HFFc6 (cell line): ENCODE data around the gene LGALS16. TPM values are rescaled to one million over a fixed set of nuclear protein-coding genes. Genes with fewer than 3 reads are reported as not detected.

Source experiments
- DNase-seq: peaks from one replicate; pipeline ENCODE4 v3.0.0-alpha.2; 2018
- H3K27ac Mint-ChIP-seq: 2 replicates; pipeline ENCODE4 v1.8.0; 2020; ENCODE audit warnings: mild to moderate bottlenecking, mixed read lengths
- H3K27me3 Mint-ChIP-seq: 2 replicates; pipeline ENCODE4 v1.8.0; 2021; ENCODE audit warnings: mild to moderate bottlenecking, moderate library complexity, mixed read lengths; ENCODE audit not compliant: insufficient read depth
- H3K36me3 Mint-ChIP-seq: 2 replicates; pipeline ENCODE4 v1.8.0; 2021; ENCODE audit warnings: low read depth, mixed read lengths
- H3K4me1 Mint-ChIP-seq: 2 replicates; pipeline ENCODE4 v1.8.0; 2020; ENCODE audit warnings: low read depth, mixed read lengths
- H3K4me3 Mint-ChIP-seq: 2 replicates; pipeline ENCODE4 v1.8.0; 2020; ENCODE audit warnings: mild to moderate bottlenecking, moderate library complexity, mixed read lengths
- H3K9me3 Mint-ChIP-seq: 2 replicates; pipeline ENCODE4 v1.8.0; 2020; ENCODE audit warnings: mild to moderate bottlenecking, mixed read lengths
- total RNA-seq, 6 experiments: library from RNA; stranded (reverse); fragmentation: NEBNext Ultra II Directional; extraction: Animal tissue kit (Norgen Biotek cat#: 25700); gene quantifications; 2 replicates in 1 of 6; 3 replicates in 5 of 6; pipeline ENCODE4 v1.2.3, GENCODE V29; 2021
- TF ChIP-seq, protein P1 (sequence below): fragments of 200-600 bp; sonication (generic); IDR thresholded peaks from 2 replicates; pipeline ENCODE4 v1.5.0; 2021; ENCODE audit warnings: antibody characterized with exemption, mild to moderate bottlenecking

LGALS16 gene
- total RNA-seq, 6 experiments from 2014 or later, result not detected

DNA sequence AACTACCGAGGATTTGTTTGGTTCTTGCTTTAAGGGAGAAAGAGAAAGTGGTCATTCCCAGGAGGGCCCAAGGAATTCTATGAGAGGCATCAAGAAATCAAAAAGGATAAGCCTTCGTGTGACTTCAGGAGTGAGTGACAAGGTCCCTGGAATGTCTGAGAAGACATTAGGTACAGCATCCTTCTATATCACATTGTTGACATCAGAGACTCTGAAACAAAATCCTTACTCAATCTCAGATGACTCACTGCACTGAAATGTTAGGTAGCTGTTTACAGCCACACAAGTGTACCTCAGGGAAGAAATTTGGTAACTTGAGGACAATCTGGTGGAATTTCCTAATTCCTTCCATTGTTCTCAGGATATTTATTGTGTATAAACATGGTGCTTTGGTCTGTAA, 40.7 kb downstream of the LGALS16 start:
- peaks cover 5% of the 10 kb centered on the region for H3K27me3 Mint-ChIP-seq
- TF ChIP-seq, protein P1, sequence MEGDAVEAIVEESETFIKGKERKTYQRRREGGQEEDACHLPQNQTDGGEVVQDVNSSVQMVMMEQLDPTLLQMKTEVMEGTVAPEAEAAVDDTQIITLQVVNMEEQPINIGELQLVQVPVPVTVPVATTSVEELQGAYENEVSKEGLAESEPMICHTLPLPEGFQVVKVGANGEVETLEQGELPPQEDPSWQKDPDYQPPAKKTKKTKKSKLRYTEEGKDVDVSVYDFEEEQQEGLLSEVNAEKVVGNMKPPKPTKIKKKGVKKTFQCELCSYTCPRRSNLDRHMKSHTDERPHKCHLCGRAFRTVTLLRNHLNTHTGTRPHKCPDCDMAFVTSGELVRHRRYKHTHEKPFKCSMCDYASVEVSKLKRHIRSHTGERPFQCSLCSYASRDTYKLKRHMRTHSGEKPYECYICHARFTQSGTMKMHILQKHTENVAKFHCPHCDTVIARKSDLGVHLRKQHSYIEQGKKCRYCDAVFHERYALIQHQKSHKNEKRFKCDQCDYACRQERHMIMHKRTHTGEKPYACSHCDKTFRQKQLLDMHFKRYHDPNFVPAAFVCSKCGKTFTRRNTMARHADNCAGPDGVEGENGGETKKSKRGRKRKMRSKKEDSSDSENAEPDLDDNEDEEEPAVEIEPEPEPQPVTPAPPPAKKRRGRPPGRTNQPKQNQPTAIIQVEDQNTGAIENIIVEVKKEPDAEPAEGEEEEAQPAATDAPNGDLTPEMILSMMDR, result no peak
- H3K4me1 Mint-ChIP-seq, result no peaks in the 10 kb centered on the region
- no peaks in the 10 kb centered on the region for H3K9me3 Mint-ChIP-seq
- no peak overlapping the region for H3K4me3 Mint-ChIP-seq
- DNase-seq, result no peak
- H3K27ac Mint-ChIP-seq, result no peak overlapping the region
- H3K36me3 Mint-ChIP-seq, result no peaks in the 10 kb centered on the region

DNA sequence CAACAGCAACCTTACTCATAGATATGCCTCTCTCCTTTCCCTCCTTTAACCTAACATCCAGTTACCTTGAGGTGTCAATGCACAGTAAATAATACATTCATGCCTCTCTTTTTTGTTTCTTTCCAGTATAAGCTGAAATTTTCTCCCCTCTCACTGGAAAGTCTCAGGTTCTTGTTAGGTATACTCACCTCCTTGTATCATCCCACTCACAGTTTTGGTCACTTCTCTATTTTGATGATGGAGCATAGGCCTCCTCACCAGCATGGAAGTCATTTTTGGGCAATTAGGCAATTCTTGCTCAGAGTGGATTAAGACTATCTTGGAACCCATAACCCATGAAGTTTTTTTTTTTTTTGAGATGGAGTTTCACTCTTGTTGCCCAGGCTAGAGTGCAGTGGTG, 42.8 kb downstream of the LGALS16 start:
- Mint-ChIP-seq H3K27ac (no peak overlapping the region), H3K9me3 (no peaks in the 10 kb centered on the region), H3K27me3 (peaks cover 9% of the 10 kb centered on the region), H3K4me1 (no peaks in the 10 kb centered on the region), H3K4me3 (no peak overlapping the region), H3K36me3 (no peaks in the 10 kb centered on the region)
- TF ChIP-seq, protein P1, result no peak
- no peak for DNase-seq

DNA sequence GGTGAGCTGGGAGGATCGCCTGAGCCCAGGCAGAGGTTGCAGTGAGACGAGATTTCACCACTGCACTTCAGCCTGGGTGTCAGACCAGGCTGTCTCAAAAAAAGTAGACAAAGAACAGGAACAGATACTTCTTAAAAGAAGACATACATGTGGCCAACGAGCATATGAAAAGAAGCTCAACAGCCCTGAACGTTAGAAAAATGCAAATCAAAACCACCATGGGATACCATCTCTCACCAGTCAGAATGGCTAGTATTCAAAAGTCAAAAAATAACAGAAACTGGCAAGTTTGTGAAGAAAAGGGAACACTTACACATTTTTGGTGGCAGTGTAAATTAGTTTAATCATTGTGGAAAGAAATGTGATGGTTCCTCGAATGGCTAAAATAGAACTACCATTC, 45.6 kb downstream of the LGALS16 start:
- Mint-ChIP-seq H3K4me3 (no peak overlapping the region), H3K36me3 (no peaks in the 10 kb centered on the region), H3K27ac (no peak overlapping the region), H3K27me3 (peaks cover 15% of the 10 kb centered on the region), H3K4me1 (no peaks in the 10 kb centered on the region), H3K9me3 (no peaks in the 10 kb centered on the region)
- no peak for DNase-seq
- TF ChIP-seq, protein P1, result no peak

DNA sequence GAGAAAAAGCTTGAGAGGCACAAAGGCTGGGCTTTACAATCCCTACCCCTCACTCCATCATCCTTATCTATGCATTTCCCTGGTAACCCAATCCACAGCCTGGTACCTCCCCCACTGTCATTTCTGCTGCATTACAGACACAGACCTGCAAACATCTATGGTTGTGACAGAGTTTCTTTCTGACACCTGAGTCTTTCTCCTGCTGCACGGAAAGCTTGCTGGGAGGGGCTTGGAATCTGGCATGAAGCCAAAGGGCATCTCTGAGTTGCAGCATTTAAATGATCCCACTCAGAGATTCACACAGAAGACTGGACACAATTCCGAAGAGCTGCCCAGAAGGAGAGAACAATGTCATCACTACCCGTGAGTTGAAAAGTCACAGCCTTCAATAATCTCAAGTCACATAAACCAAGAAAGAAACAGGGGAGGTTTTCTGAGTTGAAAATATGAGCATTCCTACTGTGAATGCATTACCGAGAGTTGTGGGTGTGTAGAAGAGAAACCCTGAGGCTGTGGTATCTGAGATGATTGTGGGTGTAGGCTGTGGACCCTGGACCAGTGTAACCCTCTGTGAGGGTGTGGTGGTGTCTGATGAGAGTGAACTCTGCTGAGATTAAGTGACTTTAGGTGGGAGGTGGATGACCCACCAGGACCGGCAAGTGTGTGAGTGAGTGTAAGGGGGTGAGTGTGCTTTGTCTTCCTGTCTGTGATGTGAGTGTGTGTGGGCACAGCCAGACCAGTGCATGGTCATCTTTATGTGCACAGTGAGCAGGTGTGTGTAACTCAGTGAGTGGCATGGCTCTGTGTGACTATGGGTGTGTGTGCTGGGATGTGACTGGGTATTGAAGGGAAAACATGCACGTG, 48.7 kb downstream of the LGALS16 start, which contains the start of gene LGALS14:
LGALS14 (plus strand) TSS at position 301 of the 864 bp plus-strand sequence; CDS start at position 349, 48 bp downstream.
- no peaks in the 10 kb centered on the region for H3K36me3 Mint-ChIP-seq
- DNase-seq, result no peak
- H3K9me3 Mint-ChIP-seq, result no peaks in the 10 kb centered on the region
- H3K4me3 Mint-ChIP-seq, result no peak within 1 kb of the TSS
- H3K27me3 Mint-ChIP-seq, result peaks cover 21% of the 10 kb centered on the region
- H3K27ac Mint-ChIP-seq, result no peak within 1 kb of the TSS
- TF ChIP-seq, protein P1, result no peak
- H3K4me1 Mint-ChIP-seq, result no peaks in the 10 kb centered on the region

DNA sequence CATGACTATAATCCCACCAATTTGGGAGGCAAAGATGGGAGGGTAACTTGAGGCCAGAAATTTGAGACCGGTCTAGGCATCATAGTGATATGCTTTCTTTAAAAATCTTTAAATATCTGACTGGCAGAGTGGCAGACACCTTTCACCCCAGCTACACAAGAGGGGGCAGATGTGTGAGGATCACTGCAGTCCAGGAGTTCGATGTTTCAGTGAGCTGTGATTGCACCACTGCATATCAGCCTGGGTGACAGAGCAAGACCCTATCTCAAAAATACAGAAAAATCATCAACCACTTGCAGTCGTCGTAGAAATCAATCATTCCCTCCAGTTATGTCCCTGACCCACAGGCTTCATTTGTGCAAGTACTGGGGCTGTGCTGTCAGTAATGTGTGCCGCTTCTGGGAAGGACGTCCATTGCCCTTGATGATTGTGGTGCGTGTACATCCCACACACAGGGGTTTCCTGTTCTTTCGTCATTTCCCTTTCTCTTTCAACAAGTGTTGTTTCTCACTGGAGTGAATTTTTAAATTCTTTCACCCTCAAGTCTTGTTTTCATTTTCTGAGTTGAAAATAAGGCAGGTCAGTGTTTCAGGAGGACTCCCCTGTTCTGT, 50.0 kb downstream of the LGALS16 start:
- no peaks in the 10 kb centered on the region for H3K9me3 Mint-ChIP-seq
- no peak overlapping the region for H3K4me3 Mint-ChIP-seq
- no peak for DNase-seq
- no peaks in the 10 kb centered on the region for H3K4me1 Mint-ChIP-seq
- no peak overlapping the region for H3K27ac Mint-ChIP-seq
- H3K36me3 Mint-ChIP-seq, result no peaks in the 10 kb centered on the region
- TF ChIP-seq, protein P1, result no peak
- H3K27me3 Mint-ChIP-seq, result peaks cover 18% of the 10 kb centered on the region
